GM12892 (cell line): Measurements from ENCODE around the gene ZBED2.

ENCODE experiments used
- POLR2A ChIP-seq: IDR thresholded peaks from 2 replicates; pipeline ENCODE4 v1.6.1; 2011; ENCODE audit warnings: low read depth, low read length, control low read depth
- POLR2AphosphoS5 ChIP-seq: IDR thresholded peaks from 2 replicates; pipeline ENCODE4 v1.6.1; 2011; ENCODE audit warnings: low read depth, low read length, control low read depth
- TAF1 ChIP-seq: IDR thresholded peaks from 2 replicates; pipeline ENCODE4 v1.6.1; 2011; ENCODE audit warnings: low read depth, mild to moderate bottlenecking, control low read depth, low read length, borderline replicate concordance

- no peak for TF ChIP-seq TAF1
- TF ChIP-seq POLR2A, result no peak
- no peak for TF ChIP-seq POLR2AphosphoS5
Measured at GRCh38 chr3:111570404-111571030, 24.6 kb downstream of the ZBED2 start.
